Measurements from ENCODE around the gene RABGEF1. TPM values are rescaled to one million over a fixed set of nuclear protein-coding genes. Genes with fewer than 3 reads are reported as not detected.
A peak's percentile ranks its signal among the peaks of the same experiment; 100 is the strongest.
"Not testable (repeated sequence)": the region's sequence is repeated elsewhere in the genome, so short reads cannot be mapped to it uniquely, and the experiment has no call there.

Gene RABGEF1
- total and polyA plus RNA-seq, 9 of the 15 experiments (the other 6 are each of a cell fraction or from before 2014, with no cell fraction given) = 7.0 to 29.3 (median 20.5) TPM

DNA sequence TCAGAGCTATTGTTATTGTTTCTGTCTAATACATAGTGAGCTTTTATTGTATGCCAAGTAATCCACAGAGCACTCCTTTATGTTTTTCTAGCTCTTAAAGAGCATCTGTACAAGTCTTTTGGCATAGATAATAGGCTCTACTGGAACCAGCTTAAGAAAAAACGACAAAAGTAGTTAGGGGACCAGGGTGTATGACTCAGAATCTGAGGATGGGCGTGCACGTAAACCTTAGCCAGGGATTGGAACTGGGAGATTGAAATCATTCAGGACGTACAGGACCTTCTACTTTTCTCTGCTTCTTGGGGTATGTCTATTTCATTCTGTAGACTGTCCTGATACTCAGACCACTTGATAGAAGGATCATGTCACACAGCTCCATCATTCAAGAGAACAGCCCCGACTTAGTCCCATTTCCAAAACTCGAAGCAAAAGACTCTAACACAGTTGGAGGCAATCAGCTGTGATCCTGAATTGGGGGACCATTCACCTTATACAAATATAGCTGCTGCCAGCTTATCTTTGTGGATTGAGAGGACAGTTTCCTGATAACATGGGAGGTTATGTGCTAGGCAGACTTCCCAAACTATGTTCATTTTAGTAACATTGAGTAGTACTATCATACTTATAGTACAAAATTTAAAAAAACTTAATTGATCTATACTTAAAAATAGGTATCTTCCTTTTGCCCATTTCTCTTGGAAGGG, 24.9 kb downstream of the RABGEF1 start:
- peak; percentile 15 for FAIRE-seq

GRCh38 chr7:66766041-66766440, 25.5 kb downstream of the RABGEF1 start:
- WGBS (ENCODE audit: insufficient coverage, low coverage, missing lambda C conversion rate) = 50% methylated on average over 5 of the region's 5 CpGs
- FAIRE-seq (no peak), ATAC-seq (peak; percentile 14; the same call in 1 of the 3 replicates), DNase-seq (ENCODE audit: extremely low read depth in 1 of 4, low spot score in 3 of 4) (no peak)
- Histone ChIP-seq H3K9me1 (ENCODE audit: control insufficient read depth, insufficient read depth, low read length) (no peaks in the 10 kb centered on the region), H3K79me2 (ENCODE audit: control insufficient read depth, insufficient read depth, low read length) (peaks cover 20% of the 10 kb centered on the region), H3K4me3 (no peak overlapping the region), H3K27ac (ENCODE audit: extremely low read depth, low read depth, low read length) (no peak overlapping the region), H3K4me2 (ENCODE audit: insufficient read depth, low read length) (no peak overlapping the region), H3K36me3 (ENCODE audit: control insufficient read depth, insufficient read depth, low read length) (peaks cover 3% of the 10 kb centered on the region; the same call in 1 of the 3 replicates), H3K9me3 (replicated peaks; ENCODE audit: control insufficient read depth, insufficient read depth, low read depth, low read length) (no peaks in the 10 kb centered on the region), H2AFZ (ENCODE audit: low read depth, low read length) (no peak overlapping the region), H3K9ac (ENCODE audit: insufficient read depth in 1 of 2, low read depth in 2 of 2, low read length in 2 of 2) (no peak overlapping the region), H3K27me3 (ENCODE audit: control insufficient read depth in 2 of 2, insufficient read depth in 2 of 2, low read length in 2 of 2) (no peaks in the 10 kb centered on the region), H4K20me1 (replicated peaks; ENCODE audit: control insufficient read depth, insufficient read depth, low read length) (peaks cover 3% of the 10 kb centered on the region; the same call in 1 of the 2 replicates), H3K4me1 (replicated peaks in 1 of 2; ENCODE audit: control insufficient read depth in 2 of 2, insufficient read depth in 2 of 2, low read length in 2 of 2) (peaks cover 0 to 18% of the 10 kb centered on the region in 2 experiments; a peak in 2 of 5 replicates)
- POLR2A ChIA-PET = interaction anchor here (0.6 kb wide), 1 partner anchor 8 kb away, joined by 4 read pairs; no protein-coding TSS in a partner anchor
- CTCF ChIA-PET (ENCODE audit: low intra/inter-chr PET ratio) = no interaction called here
- in situ Hi-C loops (cut with MboI) (no loop called here), intact Hi-C loops (cut with micrococcal nuclease) (no loop called here)
- peak; percentile 53; the same call in 1 of the 2 replicates for TF ChIP-seq ZNF384 (IDR thresholded peaks at IDR 0.05; ENCODE audit: low read depth, low read length)
- TF ChIP-seq ZNF408 (CRISPR knock-in tag; IDR thresholded peaks at IDR 0.05; ENCODE audit: low read depth) = no peak
- no TSS peak for BruUV-seq (replicated peaks)

More for the DNA sequence above, 24.9 kb downstream of the RABGEF1 start:
- CTCF ChIA-PET (ENCODE audit: low intra/inter-chr PET ratio); H3K9me1 ChIP-seq (ENCODE audit: control insufficient read depth, insufficient read depth, low read length); H3K9me3 ChIP-seq (replicated peaks; ENCODE audit: control insufficient read depth, insufficient read depth, low read depth, low read length); H3K4me3 ChIP-seq; H3K36me3 ChIP-seq (ENCODE audit: control insufficient read depth, insufficient read depth, low read length); H3K27ac ChIP-seq (ENCODE audit: extremely low read depth, low read depth, low read length); in situ Hi-C loops (cut with MboI); H3K4me2 ChIP-seq (ENCODE audit: insufficient read depth, low read length); BruUV-seq (replicated peaks); H4K20me1 ChIP-seq (replicated peaks; ENCODE audit: control insufficient read depth, insufficient read depth, low read length); H3K9ac ChIP-seq (ENCODE audit: insufficient read depth in 1 of 2, low read depth in 2 of 2, low read length in 2 of 2); intact Hi-C loops (cut with micrococcal nuclease); H2AFZ ChIP-seq (ENCODE audit: low read depth, low read length); H3K27me3 ChIP-seq (ENCODE audit: control insufficient read depth in 2 of 2, insufficient read depth in 2 of 2, low read length in 2 of 2): not testable (repeated sequence)
- POLR2A ChIA-PET = interaction anchor here (0.6 kb wide), 2 partner anchors 9 to 33 kb away, joined by 3 to 4 read pairs; no protein-coding TSS in a partner anchor
- DNase-seq (ENCODE audit: extremely low read depth in 1 of 4, low spot score in 3 of 4) (peak in 1 of 4 experiments; percentile 24), ATAC-seq (peak; percentile 52)
- peaks cover 20% of the 10 kb centered on the region for H3K79me2 ChIP-seq (ENCODE audit: control insufficient read depth, insufficient read depth, low read length)
- H3K4me1 ChIP-seq (replicated peaks in 1 of 2; ENCODE audit: control insufficient read depth in 2 of 2, insufficient read depth in 2 of 2, low read length in 2 of 2) = peaks cover 0 to 18% of the 10 kb centered on the region in 2 experiments; a peak in 2 of 5 replicates
- 12% methylated on average over 5 of the region's 6 CpGs for WGBS (ENCODE audit: insufficient coverage, low coverage, missing lambda C conversion rate)
- TF ChIP-seq FOSL1 (tag; conservative IDR thresholded peaks at IDR 0.05) = peak; percentile 32; the same call in 1 of the 2 replicates

- H3K4me2 ChIP-seq (ENCODE audit: insufficient read depth, low read length); FAIRE-seq; BruUV-seq (replicated peaks); CTCF ChIA-PET (ENCODE audit: low intra/inter-chr PET ratio); H3K9me1 ChIP-seq (ENCODE audit: control insufficient read depth, insufficient read depth, low read length); H3K4me3 ChIP-seq; H3K27ac ChIP-seq (ENCODE audit: extremely low read depth, low read depth, low read length); H4K20me1 ChIP-seq (replicated peaks; ENCODE audit: control insufficient read depth, insufficient read depth, low read length); H3K9me3 ChIP-seq (replicated peaks; ENCODE audit: control insufficient read depth, insufficient read depth, low read depth, low read length); in situ Hi-C loops (cut with MboI); H3K36me3 ChIP-seq (ENCODE audit: control insufficient read depth, insufficient read depth, low read length); H2AFZ ChIP-seq (ENCODE audit: low read depth, low read length); H3K27me3 ChIP-seq (ENCODE audit: control insufficient read depth in 2 of 2, insufficient read depth in 2 of 2, low read length in 2 of 2); intact Hi-C loops (cut with micrococcal nuclease); H3K9ac ChIP-seq (ENCODE audit: insufficient read depth in 1 of 2, low read depth in 2 of 2, low read length in 2 of 2): not testable (repeated sequence)
- DNase-seq (ENCODE audit: extremely low read depth in 1 of 4, low spot score in 3 of 4) (peak in 1 of 4 experiments; percentile 35), ATAC-seq (peak; percentile 73)
- peaks cover 17% of the 10 kb centered on the region for H3K79me2 ChIP-seq (ENCODE audit: control insufficient read depth, insufficient read depth, low read length)
- POLR2A ChIA-PET = interaction anchor here (1.0 kb wide), 1 partner anchor 8 kb away, joined by 3 read pairs; no protein-coding TSS in a partner anchor
- H3K4me1 ChIP-seq (replicated peaks in 1 of 2; ENCODE audit: control insufficient read depth in 2 of 2, insufficient read depth in 2 of 2, low read length in 2 of 2) = peaks cover 0 to 18% of the 10 kb centered on the region in 2 experiments; a peak in 2 of 5 replicates
Measured at GRCh38 chr7:66767486-66767885, 27.0 kb downstream of the RABGEF1 start.
